NT2/D1 (cell line): Measurements from ENCODE around the gene CYGB.
"Not testable (repeated sequence)": the region's sequence is repeated elsewhere in the genome, so short reads cannot be mapped to it uniquely, and the experiment has no call there.

ENCODE experiments used
- SUZ12 ChIP-seq: IDR thresholded peaks from 2 replicates; pipeline ENCODE4 v1.6.1; 2011; ENCODE audit not compliant: insufficient read length, insufficient read depth; ENCODE audit errors: extremely low read depth
- YY1 ChIP-seq: IDR thresholded peaks from 2 replicates; pipeline ENCODE4 v1.6.1; 2011; ENCODE audit not compliant: insufficient read length, insufficient read depth
- ZNF274 ChIP-seq: IDR thresholded peaks from 2 replicates; pipeline ENCODE4 v1.6.1; 2011; ENCODE audit warnings: mild to moderate bottlenecking, low read depth, low read length

GRCh38 chr17:76527016-76527415, 10.5 kb downstream of the CYGB start:
- TF ChIP-seq YY1, ZNF274, SUZ12: not testable (repeated sequence)
